HG03196 (cell line): ENCODE measurements around the gene KCNJ18.
"Not testable (repeated sequence)": the region's sequence is repeated elsewhere in the genome, so short reads cannot be mapped to it uniquely, and the experiment has no call there.

Source experiments
- ATAC-seq: cut with Tn5 transposase; IDR thresholded peaks from one replicate; pipeline ENCODE4 v1.9.1; 2021; ENCODE audit not compliant: unreplicated experiment

The KCNJ18 gene

GRCh38 chr17:21719511-21720226 lies 27.3 kb downstream of the KCNJ18 start:
- not testable (repeated sequence) for ATAC-seq

GRCh38 chr17:21720566-21720965 lies 28.2 kb downstream of the KCNJ18 start:
- not testable (repeated sequence) for ATAC-seq

- ATAC-seq, result not testable (repeated sequence)
Measured at GRCh38 chr17:21722268-21722667, 29.9 kb downstream of the KCNJ18 start.

GRCh38 chr17:21724216-21725006 lies 32.1 kb downstream of the KCNJ18 start:
- ATAC-seq, result not testable (repeated sequence)

GRCh38 chr17:21731076-21731475 lies 38.8 kb downstream of the KCNJ18 start:
- ATAC-seq, result not testable (repeated sequence)

- ATAC-seq, result not testable (repeated sequence)
Measured at GRCh38 chr17:21733931-21734330, 41.6 kb downstream of the KCNJ18 start.

- ATAC-seq, result not testable (repeated sequence)
Measured at GRCh38 chr17:21735814-21736213, 43.5 kb downstream of the KCNJ18 start.

- not testable (repeated sequence) for ATAC-seq
Measured at GRCh38 chr17:21737015-21737580, 44.8 kb downstream of the KCNJ18 start.

GRCh38 chr17:21738241-21738640 lies 45.9 kb downstream of the KCNJ18 start:
- ATAC-seq, result not testable (repeated sequence)

- peak; percentile 48 for ATAC-seq
Measured at GRCh38 chr17:21738877-21739474, 46.7 kb downstream of the KCNJ18 start.

- peak; percentile 40 for ATAC-seq
Measured at GRCh38 chr17:21739485-21739884, 47.2 kb downstream of the KCNJ18 start.

GRCh38 chr17:21740836-21741235 lies 48.5 kb downstream of the KCNJ18 start:
- not testable (repeated sequence) for ATAC-seq

- ATAC-seq, result not testable (repeated sequence)
Measured at GRCh38 chr17:21741520-21741919, 49.2 kb downstream of the KCNJ18 start.

GRCh38 chr17:21742326-21742725 lies 50.0 kb downstream of the KCNJ18 start:
- no peak for ATAC-seq

- ATAC-seq, result not testable (repeated sequence)
Measured at GRCh38 chr17:21744151-21744550, 51.8 kb downstream of the KCNJ18 start.

GRCh38 chr17:21744621-21745020 lies 52.3 kb downstream of the KCNJ18 start:
- not testable (repeated sequence) for ATAC-seq

- ATAC-seq, result not testable (repeated sequence)
Measured at GRCh38 chr17:21745385-21746054, 53.2 kb downstream of the KCNJ18 start.

- not testable (repeated sequence) for ATAC-seq
Measured at GRCh38 chr17:21746415-21746814, 54.1 kb downstream of the KCNJ18 start.

- ATAC-seq, result not testable (repeated sequence)
Measured at GRCh38 chr17:21747195-21747915, 55.0 kb downstream of the KCNJ18 start.

- ATAC-seq, result not testable (repeated sequence)
Measured at GRCh38 chr17:21748686-21749085, 56.4 kb downstream of the KCNJ18 start.
